GM19023 (cell line): ENCODE data around the gene PNMA8A.

Source experiments
- ATAC-seq: cut with Tn5 transposase; IDR thresholded peaks from one replicate; pipeline ENCODE4 v1.9.1; 2021; ENCODE audit warnings: mild to moderate bottlenecking, moderate library complexity; ENCODE audit not compliant: unreplicated experiment

The PNMA8A gene

DNA sequence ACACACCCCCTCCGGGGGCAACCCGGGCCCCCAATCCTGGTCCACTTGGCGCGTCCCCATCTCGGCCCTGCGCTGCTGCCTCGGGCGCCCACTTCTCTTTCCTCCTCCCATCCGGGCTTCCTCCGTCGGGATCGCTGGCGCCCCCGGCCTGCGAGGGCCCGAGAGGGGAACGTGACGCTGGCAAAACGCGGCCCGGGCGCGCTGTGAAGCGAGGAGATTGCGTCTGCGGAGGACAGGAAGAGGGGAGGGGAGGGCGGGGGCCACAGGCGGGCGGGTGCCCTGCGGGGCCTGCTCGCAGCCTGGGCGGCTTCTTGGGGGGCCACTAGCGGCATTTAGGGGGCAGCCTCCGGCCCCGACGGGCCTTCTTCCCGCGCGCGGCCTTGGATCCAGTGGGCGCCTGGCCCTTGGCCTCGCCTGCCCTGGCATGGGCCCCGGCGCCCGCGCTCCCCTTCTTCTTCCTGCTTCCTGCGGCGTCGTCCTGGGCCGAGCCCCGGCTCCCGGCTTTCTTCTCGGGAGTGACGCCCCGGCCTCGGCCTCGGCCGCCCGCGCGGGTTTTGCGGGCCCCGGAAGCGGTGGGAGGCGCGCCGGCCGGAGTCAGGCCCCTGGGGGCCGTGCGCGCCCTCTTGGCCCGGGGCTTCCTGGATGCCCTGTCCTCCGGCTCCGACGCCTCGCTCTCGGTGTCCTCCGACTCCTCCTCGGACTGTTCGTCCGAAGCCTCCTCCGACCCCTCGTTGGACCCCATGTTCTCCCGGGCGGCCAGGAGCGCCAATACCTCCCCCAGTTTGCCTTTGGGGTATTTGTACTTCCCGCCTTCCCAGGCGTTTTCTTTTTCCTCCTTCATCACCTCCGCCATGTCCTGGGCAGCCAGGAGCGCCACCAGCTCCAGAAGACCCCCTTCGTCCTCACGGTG lies 22.1 kb upstream of the PNMA8A start:
- no peak for ATAC-seq

- ATAC-seq = no peak
Measured at GRCh38 chr19:46492841-46493235, 21.5 kb upstream of the PNMA8A start.

DNA sequence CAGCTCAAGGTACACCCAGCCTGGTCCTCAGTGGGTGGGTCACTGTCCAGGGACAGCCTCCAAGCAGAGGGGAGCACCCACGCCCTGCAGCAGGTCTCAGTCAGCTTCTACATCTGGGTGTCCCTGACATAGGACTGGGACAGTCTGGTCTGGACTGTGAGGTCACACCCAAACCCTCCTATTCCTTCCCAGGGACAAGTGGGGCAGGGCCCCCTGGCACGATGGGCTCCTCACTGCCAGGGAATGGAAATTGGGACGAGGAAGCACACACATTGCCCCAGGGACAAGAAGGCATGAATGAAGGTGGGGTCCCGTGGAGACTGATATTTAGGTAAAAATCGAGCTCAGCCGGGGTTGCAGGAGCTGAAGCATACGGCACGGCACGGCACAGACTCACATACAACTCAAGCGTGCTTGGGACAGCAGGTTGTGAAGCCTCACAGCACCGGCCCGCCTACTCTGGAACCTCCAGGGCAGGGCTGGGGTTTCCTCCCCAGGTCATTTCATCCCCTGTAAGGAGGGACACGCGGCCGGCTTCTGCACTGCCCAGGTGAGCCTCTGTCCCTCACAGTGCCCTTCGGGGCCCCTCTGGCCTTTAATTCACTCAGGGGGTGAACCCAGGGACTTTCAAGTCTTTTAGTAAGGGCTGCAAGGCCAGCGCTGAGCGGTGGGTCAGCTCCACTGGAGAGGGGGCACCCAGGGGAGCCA lies 20.8 kb upstream of the PNMA8A start:
- ATAC-seq = no peak

- ATAC-seq = no peak
Measured at GRCh38 chr19:46490774-46491173, 19.4 kb upstream of the PNMA8A start.

GRCh38 chr19:46489445-46490272 lies 18.3 kb upstream of the PNMA8A start:
- no peak for ATAC-seq

DNA sequence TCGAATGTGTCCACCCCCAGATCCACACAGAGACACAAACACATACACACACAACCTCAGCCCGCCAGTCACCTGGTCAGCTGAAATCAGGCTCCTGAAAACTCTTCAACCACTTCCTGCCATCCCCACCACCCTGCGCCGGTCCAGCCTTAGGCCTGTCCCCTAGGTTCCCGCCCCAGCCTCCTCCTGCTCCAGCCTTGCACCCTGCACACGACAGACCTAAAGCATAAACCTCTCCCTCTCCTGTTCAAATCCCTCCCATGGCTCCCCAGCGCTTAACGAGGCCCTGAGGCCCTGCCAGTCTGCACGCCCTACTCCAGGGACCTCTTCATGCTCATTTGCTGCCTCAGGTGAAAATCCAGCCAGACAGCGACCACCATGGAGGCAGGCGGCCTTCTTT lies 17.2 kb upstream of the PNMA8A start:
- ATAC-seq = no peak

DNA sequence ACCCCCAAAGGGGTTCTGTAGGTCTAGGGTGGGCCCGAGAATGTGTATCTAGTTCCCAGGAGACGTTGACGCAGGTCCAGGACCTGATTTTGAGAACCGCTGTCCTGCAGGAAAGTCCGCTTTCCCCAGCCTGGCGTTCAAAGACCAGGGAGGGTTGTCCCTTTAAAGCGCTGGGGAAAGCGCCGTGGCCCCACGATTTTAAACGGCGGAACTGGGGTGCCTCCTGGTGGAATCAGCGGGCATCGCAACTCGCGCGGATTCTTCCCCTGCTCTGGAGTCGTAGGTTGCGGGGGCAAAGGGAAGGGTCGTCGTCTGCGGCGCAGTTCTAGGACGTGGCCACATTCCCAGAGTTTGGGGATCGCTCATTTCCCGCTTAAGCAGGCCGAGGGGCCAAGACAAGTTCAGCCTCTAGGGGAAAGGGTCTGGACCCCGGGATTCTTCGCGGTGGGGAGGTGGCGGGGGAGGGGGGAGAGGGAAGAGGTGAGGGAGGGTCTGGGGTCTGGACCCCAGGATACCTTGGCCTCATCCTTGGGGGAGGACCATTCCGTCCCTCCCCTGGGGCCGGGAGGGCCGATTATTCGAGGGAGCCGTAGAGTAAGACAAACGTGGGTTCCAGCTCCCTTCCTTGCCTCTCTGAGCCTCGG lies 16.6 kb upstream of the PNMA8A start:
- ATAC-seq = no peak

DNA sequence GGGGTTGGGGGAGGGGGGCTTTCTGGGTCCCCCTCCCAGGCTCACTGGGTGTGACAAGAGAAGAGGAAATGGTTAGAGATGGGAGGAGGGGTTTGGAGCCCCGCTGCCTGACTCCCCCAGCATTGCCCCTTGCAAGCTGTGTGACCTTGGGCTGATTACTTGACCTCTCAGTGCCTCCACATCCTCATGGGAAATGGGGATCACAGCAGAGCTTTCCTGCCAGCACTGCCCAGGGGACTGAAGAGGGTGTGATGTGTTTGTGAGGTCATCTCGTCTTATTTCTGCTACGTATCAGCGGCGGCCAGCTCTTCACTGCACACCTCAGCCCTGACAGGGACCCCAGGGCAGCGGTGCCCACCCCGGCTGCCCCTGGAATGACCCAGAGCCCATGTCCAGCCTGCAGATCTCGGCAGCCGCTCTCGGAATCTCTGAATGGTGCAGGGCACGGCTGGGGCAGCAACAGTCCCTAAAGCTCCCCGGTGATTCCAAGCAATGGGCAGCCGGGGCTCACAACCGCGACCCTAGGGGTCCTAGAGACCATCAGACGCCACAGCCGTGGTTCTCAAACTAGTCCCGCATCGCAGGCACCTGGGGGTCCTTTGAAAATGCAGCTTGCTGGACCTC lies 15.9 kb upstream of the PNMA8A start:
- ATAC-seq = no peak

DNA sequence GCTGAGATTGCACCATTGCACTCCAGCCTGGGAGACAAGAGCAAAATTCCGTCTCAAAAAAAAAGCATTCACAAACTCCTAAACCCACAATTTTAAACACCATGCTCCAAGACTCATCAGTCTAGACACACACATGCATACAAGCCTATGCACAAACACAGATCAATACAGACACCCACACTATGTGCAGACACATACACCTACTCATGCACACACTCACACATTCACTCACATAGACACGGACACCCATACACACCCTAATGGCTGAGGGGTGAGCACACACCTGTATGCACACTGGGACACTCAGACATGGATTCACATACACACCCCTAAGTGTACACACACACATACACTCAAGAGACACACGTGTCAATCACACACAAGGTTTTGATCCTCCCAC lies 15.0 kb upstream of the PNMA8A start:
- no peak for ATAC-seq

GRCh38 chr19:46484656-46485055 lies 13.3 kb upstream of the PNMA8A start:
- ATAC-seq = no peak

GRCh38 chr19:46482631-46483030 lies 11.3 kb upstream of the PNMA8A start:
- ATAC-seq = no peak

- ATAC-seq = no peak
Measured at GRCh38 chr19:46481947-46482346, 10.6 kb upstream of the PNMA8A start.

GRCh38 chr19:46481223-46481848 lies 10.0 kb upstream of the PNMA8A start:
- no peak for ATAC-seq

DNA sequence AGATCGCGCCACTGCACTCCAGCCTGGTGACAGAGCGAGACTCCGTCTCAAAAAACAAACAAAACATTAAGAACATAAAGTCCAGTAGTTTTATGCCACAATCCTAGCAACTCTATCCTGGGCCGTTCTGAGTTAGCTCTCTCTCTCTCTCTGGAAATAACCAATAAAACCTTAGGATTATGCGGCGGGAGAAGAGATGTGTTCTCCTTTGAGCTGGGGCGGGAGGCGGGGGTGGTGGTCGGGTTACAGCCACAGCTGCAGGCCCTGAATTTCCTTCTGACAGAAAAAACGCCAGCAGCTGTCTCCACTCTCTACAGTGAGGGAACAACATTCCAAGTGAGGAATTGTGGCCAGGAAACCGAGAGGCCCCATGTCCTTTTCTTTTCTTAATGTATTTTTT lies 9.1 kb upstream of the PNMA8A start:
- ATAC-seq = no peak

GRCh38 chr19:46478356-46478986 lies 7.1 kb upstream of the PNMA8A start:
- ATAC-seq = no peak

- ATAC-seq = no peak
Measured at GRCh38 chr19:46475986-46476385, 4.6 kb upstream of the PNMA8A start.

DNA sequence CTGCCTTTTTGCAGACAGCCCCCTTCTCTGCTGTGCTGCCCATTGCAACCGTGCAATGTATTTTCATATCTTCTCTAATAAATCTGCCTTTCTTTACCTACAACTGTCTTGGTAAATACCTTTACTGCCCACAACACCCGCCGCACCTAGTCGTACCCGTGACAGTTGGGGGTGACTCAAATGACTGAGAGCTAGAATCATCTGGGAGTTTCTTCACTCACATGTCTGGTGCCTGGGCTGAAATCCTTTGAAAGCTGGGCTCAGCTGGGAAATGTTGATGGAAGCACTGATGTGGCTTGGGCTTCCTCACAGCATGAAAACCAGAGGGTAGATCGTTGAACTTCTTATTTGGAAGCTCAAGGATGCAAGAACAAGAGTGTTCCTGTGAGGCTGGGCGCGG lies 2.8 kb upstream of the PNMA8A start:
- ATAC-seq = no peak

DNA sequence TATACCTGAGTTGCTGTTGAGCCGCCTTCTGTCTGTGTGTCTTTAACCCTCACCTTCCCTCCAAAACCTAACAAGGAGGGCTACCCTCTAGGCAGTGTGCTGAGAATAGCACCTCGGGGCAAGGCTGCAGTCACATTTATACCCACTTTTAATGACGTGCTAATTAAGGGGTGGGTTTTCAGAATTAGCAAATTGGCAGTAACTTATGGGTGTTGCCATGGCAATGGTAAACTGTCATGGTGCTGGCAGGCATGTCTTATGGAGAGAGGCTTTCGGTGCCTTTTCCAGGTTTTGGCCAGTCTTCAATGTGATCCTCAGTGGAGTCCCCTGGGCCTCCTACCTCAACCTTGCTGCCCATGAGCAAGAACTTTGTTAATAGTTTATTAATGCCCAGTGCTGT lies 1.2 kb upstream of the PNMA8A start:
- no peak for ATAC-seq

DNA sequence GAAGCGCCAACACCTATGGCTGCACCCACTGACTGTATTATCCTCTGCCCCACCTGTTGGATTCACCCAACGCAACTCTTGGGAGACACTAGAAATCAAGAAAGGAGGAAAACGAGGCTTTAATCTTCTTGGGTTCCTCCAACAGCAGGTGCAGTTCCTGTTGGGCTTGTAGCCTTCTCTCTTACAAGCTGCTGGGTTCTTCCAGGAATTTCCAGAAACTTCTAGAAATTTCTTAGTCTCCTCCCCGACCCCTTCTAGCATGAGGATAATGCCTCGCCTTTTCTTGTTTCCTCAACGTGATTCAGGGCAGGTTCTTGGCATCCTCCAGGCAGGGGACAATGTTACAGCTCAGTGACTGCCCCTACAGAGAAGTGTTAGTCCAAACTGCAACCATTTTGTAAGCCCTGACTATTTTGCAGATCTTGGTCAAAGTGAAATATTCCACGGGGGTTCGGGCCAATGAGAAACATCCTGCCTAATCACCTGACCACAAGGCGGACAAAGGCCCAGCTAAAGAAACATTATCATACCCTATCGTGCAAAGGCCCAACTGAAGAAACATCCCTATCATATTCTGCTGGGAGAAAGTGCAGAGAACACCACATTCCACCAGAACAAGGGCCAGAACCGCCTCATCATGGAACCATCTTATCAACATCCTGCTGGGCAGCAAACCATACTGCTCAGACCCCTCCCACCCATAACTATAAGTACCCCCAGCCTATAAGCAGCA lies 614 bp upstream of the PNMA8A start:
- no peak for ATAC-seq
